Stimulated activated memory B cell treated with anti-CD40 and anti-IgM and Interleukin-4, amounts not matched to agents 10 μg/mL and 1 μg/mL and 100 μg/mL, for 72 hours (primary cell): ENCODE results near the gene TERT.
"Not testable (repeated sequence)": the region's sequence is repeated elsewhere in the genome, so short reads cannot be mapped to it uniquely, and the experiment has no call there.

ENCODE experiments used
- ATAC-seq: fragments of 150-1000 bp; cut with Tn5 transposase; 2 replicates; pipeline ENCODE4 v1.10.0; 2021
- H3K27ac Mint-ChIP-seq: one replicate; pipeline ENCODE4 v1.8.0; 2022; ENCODE audit warnings: mild to moderate bottlenecking, mixed read lengths
- H3K27me3 Mint-ChIP-seq: one replicate; pipeline ENCODE4 v1.8.0; 2022; ENCODE audit warnings: mixed read lengths
- H3K36me3 Mint-ChIP-seq: one replicate; pipeline ENCODE4 v1.8.0; 2022; ENCODE audit warnings: mixed read lengths
- H3K4me1 Mint-ChIP-seq: one replicate; pipeline ENCODE4 v1.8.0; 2022; ENCODE audit warnings: mixed read lengths
- H3K4me3 Mint-ChIP-seq: one replicate; pipeline ENCODE4 v1.8.0; 2022; ENCODE audit warnings: mild to moderate bottlenecking, moderate library complexity, mixed read lengths
- H3K9me3 Mint-ChIP-seq: one replicate; pipeline ENCODE4 v1.8.0; 2022; ENCODE audit warnings: mixed read lengths

The TERT gene

DNA sequence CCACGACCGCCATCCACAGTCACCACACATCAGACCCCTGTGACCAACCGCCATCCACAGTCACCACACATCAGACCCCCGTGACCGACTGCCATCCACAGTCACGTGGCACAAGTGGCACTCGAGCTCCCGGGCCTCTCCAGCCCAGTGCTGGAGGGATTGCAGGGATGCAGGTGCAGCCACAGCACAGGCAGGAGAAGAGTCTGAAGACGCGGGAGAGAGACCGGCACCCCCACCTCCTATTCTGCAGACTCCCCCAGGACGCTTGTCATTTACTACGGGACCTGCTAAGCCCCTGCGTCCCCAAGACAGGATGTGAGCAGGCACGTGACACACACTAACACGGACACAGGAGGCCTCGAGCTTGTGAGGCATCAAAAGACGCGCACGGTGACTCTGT is 21.1 kb downstream of the TERT start:
- Mint-ChIP-seq H3K9me3 (peaks cover 7% of the 10 kb centered on the region), H3K36me3 (no peaks in the 10 kb centered on the region), H3K27ac (no peak overlapping the region), H3K4me1 (no peaks in the 10 kb centered on the region), H3K4me3 (no peak overlapping the region), H3K27me3 (no peaks in the 10 kb centered on the region)
- no peak for ATAC-seq

DNA sequence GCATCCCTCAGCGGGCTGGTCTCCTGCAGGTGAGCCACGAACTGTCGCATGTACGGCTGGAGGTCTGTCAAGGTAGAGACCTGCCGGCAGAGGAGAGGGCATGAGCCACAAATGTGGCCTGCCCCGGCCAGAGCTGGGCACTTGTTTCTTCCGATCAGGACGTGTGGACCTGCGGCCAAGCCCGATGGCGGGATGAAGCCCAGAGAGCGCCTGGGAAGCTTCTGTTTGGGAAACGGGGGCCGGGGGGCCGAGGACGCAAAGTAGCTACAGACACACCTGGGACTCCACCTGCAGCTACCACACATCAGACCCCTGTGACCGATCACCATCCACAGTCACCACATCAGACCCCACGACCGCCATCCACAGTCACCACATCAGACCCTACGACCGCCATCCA is 22.7 kb downstream of the TERT start:
- no peak for ATAC-seq
- H3K9me3 Mint-ChIP-seq, result no peaks in the 10 kb centered on the region
- H3K27ac Mint-ChIP-seq, result no peak overlapping the region
- H3K4me1 Mint-ChIP-seq, result no peaks in the 10 kb centered on the region
- H3K36me3 Mint-ChIP-seq, result no peaks in the 10 kb centered on the region
- H3K27me3 Mint-ChIP-seq, result no peaks in the 10 kb centered on the region
- H3K4me3 Mint-ChIP-seq, result no peak overlapping the region

DNA sequence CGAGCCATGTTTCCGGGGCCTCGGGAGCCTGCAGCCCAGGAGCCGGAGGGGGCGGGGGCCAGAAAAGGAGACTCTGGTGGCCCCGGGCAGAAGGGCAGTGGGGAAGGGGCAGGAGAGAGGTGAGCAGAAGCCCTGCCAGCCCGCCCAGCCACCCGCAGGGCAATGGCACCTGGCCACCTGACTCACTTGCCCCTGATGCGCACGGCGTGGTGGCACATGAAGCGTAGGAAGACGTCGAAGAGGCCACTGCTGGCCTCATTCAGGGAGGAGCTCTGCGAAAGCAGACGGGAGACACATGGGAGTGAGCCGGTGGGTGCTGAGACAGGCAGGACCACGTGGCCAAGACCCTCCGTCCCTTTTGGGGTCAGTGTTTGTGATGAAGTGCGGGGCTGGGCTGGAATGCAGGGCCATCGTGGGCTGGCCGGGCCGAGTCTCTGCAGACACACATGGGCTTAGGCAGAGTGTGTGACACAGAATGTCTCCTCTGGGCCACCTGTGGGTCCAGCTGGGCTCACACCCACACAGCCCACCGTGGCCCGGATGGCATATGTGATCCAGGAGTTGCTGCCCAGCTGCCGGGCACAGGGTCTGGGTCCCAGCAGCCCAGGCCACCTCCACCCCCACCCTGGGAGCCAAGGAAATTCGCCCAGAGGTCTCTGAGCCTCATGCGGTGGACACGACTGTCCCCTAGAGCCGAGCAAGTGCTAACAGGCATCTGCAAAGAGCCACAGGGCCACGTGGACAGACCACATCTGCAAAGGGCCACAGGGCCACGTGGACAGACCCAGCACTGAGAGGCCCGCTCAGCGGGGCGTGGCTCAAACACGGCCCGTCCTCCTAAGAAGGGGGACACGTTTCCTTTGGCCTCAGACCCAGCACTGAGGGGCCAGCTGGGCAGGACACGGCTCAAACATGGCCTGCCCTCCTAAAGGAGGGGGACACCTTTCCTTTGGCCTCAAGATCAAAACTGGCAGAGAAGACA is 23.6 kb downstream of the TERT start:
- Mint-ChIP-seq H3K9me3 (no peaks in the 10 kb centered on the region), H3K27me3 (no peaks in the 10 kb centered on the region), H3K36me3 (no peaks in the 10 kb centered on the region), H3K4me3 (no peak overlapping the region), H3K27ac (no peak overlapping the region), H3K4me1 (no peaks in the 10 kb centered on the region)
- ATAC-seq, result peak; percentile 35

DNA sequence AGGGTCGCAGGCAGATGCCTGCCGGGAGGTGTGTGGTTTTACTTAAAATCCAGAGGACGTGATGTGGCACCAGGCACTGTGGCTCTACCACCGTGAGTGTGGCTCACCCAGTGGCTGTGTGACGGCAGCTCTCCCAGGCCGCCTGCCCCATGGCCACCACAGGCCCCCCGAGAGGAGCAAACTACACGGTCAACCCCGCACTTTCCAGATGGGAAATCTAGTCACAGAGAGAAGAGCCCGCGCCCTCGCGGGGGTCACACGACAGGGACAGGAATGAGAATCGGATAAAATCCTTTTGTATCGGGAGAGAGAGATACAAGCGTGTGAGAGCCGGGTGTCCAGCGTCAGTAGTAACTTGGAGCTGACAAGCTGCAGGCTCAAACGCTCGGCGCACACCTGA is 24.4 kb downstream of the TERT start:
- no peaks in the 10 kb centered on the region for H3K9me3 Mint-ChIP-seq
- H3K4me1 Mint-ChIP-seq, result no peaks in the 10 kb centered on the region
- no peaks in the 10 kb centered on the region for H3K36me3 Mint-ChIP-seq
- ATAC-seq, result no peak
- no peak overlapping the region for H3K4me3 Mint-ChIP-seq
- no peaks in the 10 kb centered on the region for H3K27me3 Mint-ChIP-seq
- H3K27ac Mint-ChIP-seq, result no peak overlapping the region

DNA sequence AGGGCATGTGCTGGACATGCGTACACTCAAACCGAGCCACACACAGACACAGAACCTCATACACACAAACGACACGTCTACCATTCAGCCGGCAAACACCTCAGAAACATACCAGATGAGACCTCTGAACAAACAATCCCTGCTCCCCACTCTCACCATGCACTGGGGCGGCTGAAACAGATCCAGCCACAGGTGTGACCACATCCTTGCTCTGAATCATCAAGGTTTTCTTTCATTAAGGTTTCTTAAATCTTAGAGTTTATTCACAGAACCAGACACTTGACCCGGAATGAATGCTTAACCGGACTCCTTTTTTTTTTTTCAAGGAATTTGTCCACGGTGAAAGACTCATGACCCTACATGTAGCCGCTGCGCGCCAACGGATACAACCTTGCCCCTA is 26.2 kb downstream of the TERT start:
- Mint-ChIP-seq H3K36me3 (no peaks in the 10 kb centered on the region), H3K27ac (no peak overlapping the region), H3K4me3 (no peak overlapping the region), H3K27me3 (no peaks in the 10 kb centered on the region), H3K4me1 (no peaks in the 10 kb centered on the region), H3K9me3 (no peaks in the 10 kb centered on the region)
- no peak for ATAC-seq

DNA sequence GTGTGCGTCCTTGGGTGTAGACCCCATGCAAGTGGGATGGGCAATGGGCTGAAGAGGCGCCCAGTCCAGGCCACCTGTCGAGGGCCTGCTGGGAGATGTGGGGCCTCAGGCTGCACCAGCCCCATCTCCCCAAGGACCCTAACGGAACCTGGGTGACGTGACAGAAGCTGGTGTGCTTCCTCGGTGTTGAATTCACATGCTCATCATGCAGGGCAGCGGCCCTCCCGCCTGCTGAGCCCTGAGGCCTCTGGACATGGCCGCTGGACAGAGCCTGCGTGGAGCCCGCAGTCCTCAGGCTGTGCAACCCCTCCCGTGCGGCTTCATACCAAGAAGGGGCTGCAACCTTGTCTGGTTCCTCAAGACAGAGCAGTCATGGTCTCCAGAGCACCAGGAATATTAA is 26.8 kb downstream of the TERT start:
- no peaks in the 10 kb centered on the region for H3K9me3 Mint-ChIP-seq
- no peak for ATAC-seq
- no peaks in the 10 kb centered on the region for H3K36me3 Mint-ChIP-seq
- no peak overlapping the region for H3K4me3 Mint-ChIP-seq
- H3K27me3 Mint-ChIP-seq, result no peaks in the 10 kb centered on the region
- no peak overlapping the region for H3K27ac Mint-ChIP-seq
- no peaks in the 10 kb centered on the region for H3K4me1 Mint-ChIP-seq

DNA sequence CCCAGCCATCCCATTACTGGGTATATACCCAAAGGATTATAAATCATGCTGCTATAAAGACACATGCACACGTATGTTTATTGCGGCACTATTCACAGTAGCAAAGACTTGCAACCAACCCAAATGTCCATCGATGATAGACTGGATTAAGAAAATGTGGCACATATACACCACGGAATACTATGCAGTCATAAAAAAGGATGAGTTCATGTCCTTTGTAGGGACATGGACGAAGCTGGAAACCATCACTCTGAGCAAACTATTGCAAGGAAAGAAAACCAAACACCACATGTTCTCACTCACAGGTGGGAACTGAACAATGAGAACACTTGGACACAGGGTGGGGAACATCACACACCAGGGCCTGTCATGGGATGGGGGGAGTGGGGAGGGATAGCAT is 27.4 kb downstream of the TERT start:
- H3K4me3 Mint-ChIP-seq, H3K4me1 Mint-ChIP-seq: not testable (repeated sequence)

DNA sequence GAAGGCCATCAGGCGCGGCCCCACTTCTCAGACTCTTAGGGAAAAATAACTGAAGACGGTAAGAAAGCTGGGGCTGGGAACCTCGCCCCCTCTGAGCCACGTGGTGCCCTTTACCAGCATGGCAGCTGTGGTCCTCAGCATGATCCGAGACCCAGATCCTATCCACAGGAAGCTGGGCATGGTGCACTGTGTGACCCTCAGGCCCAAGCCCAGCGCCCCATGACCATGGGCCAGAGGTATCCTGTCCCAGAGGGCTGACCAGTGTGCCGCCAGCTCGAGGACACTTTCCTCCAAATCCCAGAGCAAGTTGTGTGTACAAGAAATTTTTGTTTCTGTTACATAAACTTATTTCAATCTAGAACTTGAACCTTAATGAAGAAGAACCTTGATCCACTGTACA is 28.1 kb downstream of the TERT start:
- no peak overlapping the region for H3K27ac Mint-ChIP-seq
- no peaks in the 10 kb centered on the region for H3K9me3 Mint-ChIP-seq
- H3K27me3 Mint-ChIP-seq, result no peaks in the 10 kb centered on the region
- H3K4me3 Mint-ChIP-seq, result no peak overlapping the region
- ATAC-seq, result no peak
- no peaks in the 10 kb centered on the region for H3K4me1 Mint-ChIP-seq
- H3K36me3 Mint-ChIP-seq, result no peaks in the 10 kb centered on the region

More for the DNA sequence above, 27.4 kb downstream of the TERT start:
- H3K9me3 Mint-ChIP-seq, ATAC-seq, H3K27ac Mint-ChIP-seq, H3K36me3 Mint-ChIP-seq, H3K27me3 Mint-ChIP-seq: not testable (repeated sequence)

DNA sequence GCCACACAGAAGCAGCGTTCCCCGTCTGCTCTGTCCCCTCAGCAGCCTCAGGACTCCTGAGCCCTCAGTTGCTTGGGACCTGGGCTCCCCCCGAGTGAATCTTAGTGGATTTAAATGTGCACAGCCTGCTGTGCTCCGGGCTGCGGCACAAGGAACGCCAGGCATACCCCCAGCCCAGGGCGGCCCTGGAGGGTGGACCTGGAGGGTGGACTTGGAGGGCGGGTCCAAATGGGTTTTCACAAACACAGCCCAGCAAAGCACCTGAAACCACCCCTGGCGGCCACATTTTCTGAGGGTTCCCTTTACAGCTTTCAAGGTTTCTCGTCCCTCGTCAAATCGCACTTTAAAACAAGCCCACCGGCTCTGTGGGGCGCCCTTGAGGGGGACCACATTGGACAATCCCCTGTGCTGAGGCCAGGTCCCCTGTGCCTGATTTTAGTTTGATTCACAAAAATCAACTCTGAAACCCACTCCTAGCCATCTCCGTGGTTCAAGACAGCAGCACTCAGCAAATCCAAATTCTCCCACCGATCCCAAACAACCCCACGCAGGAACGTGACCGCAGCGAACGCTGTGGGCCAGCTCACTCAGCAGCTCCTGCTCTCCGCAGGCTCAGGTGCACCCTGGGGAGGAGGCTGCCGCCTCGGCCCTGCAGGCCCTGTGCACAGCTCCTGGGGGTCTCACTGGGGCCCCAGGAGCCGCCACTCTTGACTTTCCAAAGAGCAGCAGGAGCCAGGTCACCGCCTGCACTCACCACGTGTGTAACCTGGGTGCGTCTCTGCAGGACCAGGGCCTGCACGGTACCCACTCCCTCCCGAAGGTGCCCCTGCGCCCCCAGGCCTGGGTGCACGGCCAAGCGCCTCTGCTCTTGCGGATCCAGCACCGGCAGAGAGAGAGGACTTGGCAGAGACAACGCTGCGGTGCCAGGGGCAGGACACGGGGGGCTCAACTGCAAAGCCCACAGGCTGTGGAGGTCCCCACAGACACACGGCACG is 29.1 kb downstream of the TERT start:
- no peak for ATAC-seq
- Mint-ChIP-seq H3K27me3 (no peaks in the 10 kb centered on the region), H3K27ac (no peak overlapping the region), H3K9me3 (no peaks in the 10 kb centered on the region), H3K4me3 (no peak overlapping the region), H3K4me1 (no peaks in the 10 kb centered on the region), H3K36me3 (no peaks in the 10 kb centered on the region)

DNA sequence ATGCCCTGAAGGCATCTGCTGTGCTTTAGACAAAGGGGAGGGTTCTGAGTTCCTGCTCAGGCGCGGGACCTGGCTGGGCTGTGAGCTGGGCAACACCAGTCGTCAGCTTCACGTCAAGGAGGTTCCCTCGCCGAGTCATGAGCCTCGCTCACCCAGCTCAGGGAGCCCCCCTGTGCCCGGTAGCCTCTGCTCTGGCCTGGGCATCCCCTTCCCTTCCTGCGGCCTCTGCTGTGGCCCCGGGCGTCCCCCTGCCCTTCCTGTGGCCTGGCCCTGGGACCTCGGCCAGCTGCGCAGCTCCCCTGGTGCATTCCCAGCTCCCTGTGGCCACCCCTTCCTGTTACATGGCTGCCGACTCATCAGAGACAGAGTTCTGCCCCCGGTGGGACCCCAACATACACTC is 29.8 kb downstream of the TERT start:
- Mint-ChIP-seq H3K9me3 (no peaks in the 10 kb centered on the region), H3K4me1 (no peaks in the 10 kb centered on the region), H3K27me3 (no peaks in the 10 kb centered on the region), H3K36me3 (no peaks in the 10 kb centered on the region), H3K4me3 (no peak overlapping the region), H3K27ac (no peak overlapping the region)
- no peak for ATAC-seq

DNA sequence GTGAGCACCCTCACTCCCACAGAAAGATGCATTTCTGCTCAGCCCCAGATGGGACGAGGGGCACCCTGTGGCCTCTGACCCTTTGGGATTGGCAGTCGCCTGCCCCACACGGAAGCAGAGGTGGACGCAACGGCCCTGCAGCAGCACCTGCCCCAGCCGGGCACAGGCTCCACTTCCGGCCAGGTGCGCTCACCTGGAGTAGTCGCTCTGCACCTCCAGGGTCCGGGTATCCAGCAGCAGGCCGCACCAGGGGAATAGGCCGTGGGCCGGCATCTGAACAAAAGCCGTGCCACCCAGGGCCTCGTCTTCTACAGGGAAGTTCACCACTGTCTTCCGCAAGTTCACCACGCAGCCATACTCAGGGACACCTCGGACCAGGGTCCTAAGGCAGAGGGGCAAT is 30.7 kb downstream of the TERT start:
- no peaks in the 10 kb centered on the region for H3K9me3 Mint-ChIP-seq
- no peaks in the 10 kb centered on the region for H3K4me1 Mint-ChIP-seq
- no peaks in the 10 kb centered on the region for H3K27me3 Mint-ChIP-seq
- no peaks in the 10 kb centered on the region for H3K36me3 Mint-ChIP-seq
- no peak overlapping the region for H3K4me3 Mint-ChIP-seq
- no peak overlapping the region for H3K27ac Mint-ChIP-seq
- no peak for ATAC-seq

DNA sequence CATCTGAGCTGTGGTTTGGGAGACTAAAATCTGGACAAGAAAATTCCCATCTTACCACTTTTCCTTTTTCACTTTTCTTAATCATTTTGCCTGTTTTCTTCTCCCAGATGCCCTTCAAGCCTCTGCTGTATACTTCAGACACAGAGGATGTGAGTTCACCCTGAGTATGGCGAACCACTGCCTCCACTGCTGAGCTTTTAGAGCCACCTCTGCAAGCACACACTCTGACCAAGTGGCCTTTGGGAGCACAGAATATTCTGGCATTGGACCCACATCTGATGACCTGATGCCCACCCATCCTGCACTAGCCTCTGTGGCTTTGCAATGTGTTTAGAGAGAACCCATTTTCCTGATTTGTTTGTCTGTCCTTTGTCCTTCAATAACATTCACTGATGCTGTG is 32.5 kb downstream of the TERT start:
- H3K4me3 Mint-ChIP-seq, result no peak overlapping the region
- peaks cover 9% of the 10 kb centered on the region for H3K27me3 Mint-ChIP-seq
- no peak overlapping the region for H3K27ac Mint-ChIP-seq
- no peaks in the 10 kb centered on the region for H3K4me1 Mint-ChIP-seq
- H3K36me3 Mint-ChIP-seq, result no peaks in the 10 kb centered on the region
- no peaks in the 10 kb centered on the region for H3K9me3 Mint-ChIP-seq
- ATAC-seq, result no peak

DNA sequence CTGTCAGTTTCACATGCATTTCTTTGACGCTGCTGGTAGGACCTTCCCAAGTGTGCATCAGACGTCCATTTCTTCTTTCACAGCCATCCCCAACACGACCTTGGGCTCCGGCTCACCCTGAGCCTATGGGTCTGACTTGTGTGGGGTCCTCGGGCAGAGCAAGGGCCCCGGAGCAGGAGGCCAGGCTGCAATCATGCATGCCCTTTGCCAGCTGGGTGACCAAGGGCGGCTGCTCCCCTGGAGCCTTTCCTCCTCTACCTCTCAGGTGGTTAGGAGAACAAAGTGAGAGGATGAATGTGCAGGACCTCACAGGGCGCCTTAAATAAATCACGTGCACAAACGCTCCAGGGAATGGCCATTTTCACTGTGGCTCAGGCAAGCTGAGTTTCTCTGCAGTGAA is 33.2 kb downstream of the TERT start:
- Mint-ChIP-seq H3K4me3 (no peak overlapping the region), H3K9me3 (no peaks in the 10 kb centered on the region), H3K27ac (no peak overlapping the region), H3K36me3 (no peaks in the 10 kb centered on the region), H3K4me1 (no peaks in the 10 kb centered on the region), H3K27me3 (peaks cover 9% of the 10 kb centered on the region)
- ATAC-seq, result no peak

DNA sequence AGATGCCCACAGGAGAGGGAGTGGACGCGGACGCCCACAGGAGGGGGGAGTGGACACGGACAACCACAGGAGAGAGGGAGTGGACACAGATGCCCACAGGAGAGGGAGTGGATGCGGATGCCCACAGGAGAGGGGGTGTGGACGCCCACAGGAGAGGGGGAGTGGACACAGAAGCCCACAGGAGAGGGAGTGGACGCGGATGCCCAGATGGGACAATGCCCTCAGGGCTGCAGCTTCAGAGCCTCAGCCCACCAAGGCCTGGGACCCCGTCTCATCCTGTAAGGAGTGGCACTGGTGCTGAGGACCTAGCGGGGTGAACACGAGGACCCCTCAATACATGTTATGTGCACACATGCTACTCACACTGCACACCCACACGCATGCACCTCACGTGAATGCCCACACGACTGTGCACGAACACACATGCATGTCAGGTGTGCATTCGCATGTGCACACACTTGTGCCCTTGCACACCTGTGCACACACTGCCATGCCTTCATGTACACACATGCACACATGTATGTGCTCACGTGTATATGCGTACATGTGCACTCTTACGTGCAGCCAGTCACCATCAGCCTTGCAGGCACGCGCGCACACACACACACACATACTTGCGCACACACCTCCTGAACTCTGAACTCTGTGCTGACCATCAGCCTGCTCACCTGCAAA is 34.9 kb downstream of the TERT start:
- Mint-ChIP-seq H3K4me3 (no peak overlapping the region), H3K4me1 (peaks cover 4% of the 10 kb centered on the region), H3K36me3 (no peaks in the 10 kb centered on the region), H3K27ac (no peak overlapping the region), H3K9me3 (no peaks in the 10 kb centered on the region), H3K27me3 (peaks cover 9% of the 10 kb centered on the region)
- no peak for ATAC-seq

DNA sequence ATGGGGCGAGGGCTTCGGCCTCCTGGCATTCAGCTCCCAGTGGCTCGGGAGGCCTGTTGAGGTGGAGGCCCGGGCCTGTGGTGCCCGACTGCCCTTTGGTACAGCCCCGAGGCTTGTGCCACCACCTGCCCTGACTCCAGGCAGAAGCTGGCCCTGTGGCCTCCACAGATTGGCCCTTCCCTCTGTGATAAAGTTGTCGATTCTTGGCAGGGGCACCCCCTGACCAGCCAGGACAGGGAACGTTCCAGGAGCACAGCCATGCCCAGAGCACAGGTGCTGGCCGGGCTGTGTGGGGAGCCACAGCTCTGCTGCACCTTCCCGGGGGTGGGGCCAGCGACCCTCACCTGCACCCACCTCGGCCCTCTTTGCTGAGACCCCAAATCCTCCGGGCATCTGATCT is 37.0 kb downstream of the TERT start:
- Mint-ChIP-seq H3K27me3 (peaks cover 9% of the 10 kb centered on the region), H3K27ac (no peak overlapping the region), H3K4me1 (peaks cover 9% of the 10 kb centered on the region), H3K36me3 (no peaks in the 10 kb centered on the region), H3K4me3 (no peak overlapping the region), H3K9me3 (no peaks in the 10 kb centered on the region)
- no peak for ATAC-seq
